ENCODE measurements around the gene WSCD2.

Gene WSCD2

GRCh38 chr12:108238474-108238873, 109.4 kb downstream of the WSCD2 start:
- Histone ChIP-seq H3K27me3 (replicated peaks; ENCODE audit: control insufficient read depth, insufficient read depth, low read length) (peaks cover 34% of the 10 kb centered on the region), H3K9me3 (ENCODE audit: control insufficient read depth, low read length) (peaks cover 10% of the 10 kb centered on the region), H3K4me3 (ENCODE audit: low read length) (no peak overlapping the region), H3K36me3 (ENCODE audit: control insufficient read depth, insufficient read depth, low read length, severe bottlenecking) (no peaks in the 10 kb centered on the region), H3K4me1 (ENCODE audit: control insufficient read depth, insufficient read depth, low read length) (no peaks in the 10 kb centered on the region), H3K9ac (ENCODE audit: low read length) (no peak overlapping the region)
- no peak for DNase-seq (ENCODE audit: low read depth)

DNA sequence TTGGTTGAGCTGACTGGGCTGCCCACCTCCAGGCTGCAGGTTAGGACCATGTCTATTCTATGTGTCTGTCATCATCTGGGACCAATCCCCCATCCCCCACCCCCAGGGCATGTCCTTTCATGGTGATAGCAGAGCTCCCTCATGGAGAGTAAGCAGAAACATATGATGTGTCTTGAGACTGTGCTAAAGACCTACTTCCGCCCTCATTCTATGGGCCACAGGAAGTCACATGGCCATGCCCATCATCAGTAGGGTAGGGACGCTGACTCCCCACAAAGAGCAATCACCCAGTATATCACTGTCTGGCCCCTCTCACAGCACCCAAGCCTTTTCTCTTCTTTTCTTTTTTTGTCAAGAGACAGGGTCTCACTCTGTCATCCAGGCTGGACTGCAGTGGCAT, 110.3 kb downstream of the WSCD2 start:
- H3K36me3 ChIP-seq (ENCODE audit: control insufficient read depth, insufficient read depth, low read length, severe bottlenecking): no peaks in the 10 kb centered on the region
- no peak overlapping the region for H3K9ac ChIP-seq (ENCODE audit: low read length)
- H3K9me3 ChIP-seq (ENCODE audit: control insufficient read depth, low read length): peaks cover 10% of the 10 kb centered on the region
- peaks cover 33% of the 10 kb centered on the region for H3K27me3 ChIP-seq (replicated peaks; ENCODE audit: control insufficient read depth, insufficient read depth, low read length)
- no peaks in the 10 kb centered on the region for H3K4me1 ChIP-seq (ENCODE audit: control insufficient read depth, insufficient read depth, low read length)
- no peak overlapping the region for H3K4me3 ChIP-seq (ENCODE audit: low read length)
- no peak for DNase-seq (ENCODE audit: low read depth)

- H3K36me3 ChIP-seq (ENCODE audit: control insufficient read depth, insufficient read depth, low read length, severe bottlenecking): no peaks in the 10 kb centered on the region
- H3K27me3 ChIP-seq (replicated peaks; ENCODE audit: control insufficient read depth, insufficient read depth, low read length): peaks cover 31% of the 10 kb centered on the region
- no peak for DNase-seq (ENCODE audit: low read depth)
- no peaks in the 10 kb centered on the region for H3K4me1 ChIP-seq (ENCODE audit: control insufficient read depth, insufficient read depth, low read length)
- H3K9ac ChIP-seq (ENCODE audit: low read length): no peak overlapping the region
- no peak overlapping the region for H3K4me3 ChIP-seq (ENCODE audit: low read length)
- peaks cover 10% of the 10 kb centered on the region for H3K9me3 ChIP-seq (ENCODE audit: control insufficient read depth, low read length)
Measured at GRCh38 chr12:108240027-108240785, 111.1 kb downstream of the WSCD2 start.

DNA sequence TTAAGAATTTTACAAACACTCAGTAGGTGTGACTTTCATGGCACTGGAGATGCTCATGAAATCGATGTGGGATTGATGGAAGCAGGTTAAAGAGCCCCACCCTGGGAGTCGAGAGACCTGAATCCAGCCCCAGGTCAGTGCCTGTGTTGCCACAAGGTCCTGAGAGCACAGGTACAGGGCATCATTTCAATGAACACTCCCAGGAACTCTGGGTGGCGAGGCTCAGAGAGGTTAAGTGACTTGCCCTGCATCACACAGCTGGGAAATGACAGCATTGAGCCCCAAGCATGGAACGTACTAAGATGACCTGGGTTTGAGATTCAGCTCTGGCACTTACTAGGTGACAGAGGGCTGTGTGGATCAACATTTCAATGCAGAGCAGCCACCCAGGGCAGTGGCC, 111.8 kb downstream of the WSCD2 start:
- Histone ChIP-seq H3K4me1 (ENCODE audit: control insufficient read depth, insufficient read depth, low read length) (no peaks in the 10 kb centered on the region), H3K4me3 (ENCODE audit: low read length) (no peak overlapping the region), H3K27me3 (replicated peaks; ENCODE audit: control insufficient read depth, insufficient read depth, low read length) (peaks cover 36% of the 10 kb centered on the region), H3K36me3 (ENCODE audit: control insufficient read depth, insufficient read depth, low read length, severe bottlenecking) (no peaks in the 10 kb centered on the region), H3K9me3 (ENCODE audit: control insufficient read depth, low read length) (peaks cover 10% of the 10 kb centered on the region), H3K9ac (ENCODE audit: low read length) (no peak overlapping the region)
- no peak for DNase-seq (ENCODE audit: low read depth)

- no peak overlapping the region for H3K4me3 ChIP-seq (ENCODE audit: low read length)
Measured at GRCh38 chr12:108241986-108242703, 113.1 kb downstream of the WSCD2 start.

GRCh38 chr12:108247130-108247529, 118.0 kb downstream of the WSCD2 start:
- H3K4me3 ChIP-seq (ENCODE audit: low read length): no peak overlapping the region
- no peaks in the 10 kb centered on the region for H3K36me3 ChIP-seq (ENCODE audit: control insufficient read depth, insufficient read depth, low read length, severe bottlenecking)
- H3K9me3 ChIP-seq (ENCODE audit: control insufficient read depth, low read length): no peaks in the 10 kb centered on the region
- peaks cover 37% of the 10 kb centered on the region for H3K27me3 ChIP-seq (replicated peaks; ENCODE audit: control insufficient read depth, insufficient read depth, low read length)
- DNase-seq (ENCODE audit: low read depth): no peak
- no peak overlapping the region for H3K9ac ChIP-seq (ENCODE audit: low read length)
- no peaks in the 10 kb centered on the region for H3K4me1 ChIP-seq (ENCODE audit: control insufficient read depth, insufficient read depth, low read length)

More at GRCh38 chr12:108241986-108242703, 113.1 kb downstream of the WSCD2 start:
- H3K27me3 ChIP-seq (replicated peaks; ENCODE audit: control insufficient read depth, insufficient read depth, low read length): peaks cover 24% of the 10 kb centered on the region
- no peaks in the 10 kb centered on the region for H3K4me1 ChIP-seq (ENCODE audit: control insufficient read depth, insufficient read depth, low read length)
- H3K9ac ChIP-seq (ENCODE audit: low read length): no peak overlapping the region
- no peaks in the 10 kb centered on the region for H3K36me3 ChIP-seq (ENCODE audit: control insufficient read depth, insufficient read depth, low read length, severe bottlenecking)
- DNase-seq (ENCODE audit: low read depth): no peak
- H3K9me3 ChIP-seq (ENCODE audit: control insufficient read depth, low read length): peaks cover 6% of the 10 kb centered on the region

DNA sequence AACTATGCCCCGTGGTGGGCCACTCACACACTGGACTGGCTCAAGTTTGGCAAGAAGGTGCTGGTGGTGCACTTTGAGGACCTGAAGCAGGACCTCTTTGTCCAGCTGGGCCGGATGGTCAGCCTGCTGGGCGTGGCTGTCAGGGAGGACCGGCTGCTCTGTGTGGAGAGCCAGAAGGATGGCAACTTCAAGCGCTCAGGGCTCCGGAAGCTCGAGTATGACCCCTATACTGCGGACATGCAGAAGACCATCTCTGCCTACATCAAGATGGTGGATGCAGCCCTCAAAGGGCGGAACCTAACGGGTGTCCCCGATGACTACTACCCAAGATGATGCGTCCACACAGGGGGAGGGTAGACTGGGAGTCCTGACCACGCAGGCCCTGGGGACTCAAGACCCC, 118.9 kb downstream of the WSCD2 start:
- Histone ChIP-seq H3K27me3 (replicated peaks; ENCODE audit: control insufficient read depth, insufficient read depth, low read length) (peaks cover 44% of the 10 kb centered on the region), H3K4me3 (ENCODE audit: low read length) (no peak overlapping the region), H3K36me3 (ENCODE audit: control insufficient read depth, insufficient read depth, low read length, severe bottlenecking) (no peaks in the 10 kb centered on the region), H3K9ac (ENCODE audit: low read length) (no peak overlapping the region), H3K4me1 (ENCODE audit: control insufficient read depth, insufficient read depth, low read length) (no peaks in the 10 kb centered on the region), H3K9me3 (ENCODE audit: control insufficient read depth, low read length) (no peaks in the 10 kb centered on the region)
- no peak for DNase-seq (ENCODE audit: low read depth)

DNA sequence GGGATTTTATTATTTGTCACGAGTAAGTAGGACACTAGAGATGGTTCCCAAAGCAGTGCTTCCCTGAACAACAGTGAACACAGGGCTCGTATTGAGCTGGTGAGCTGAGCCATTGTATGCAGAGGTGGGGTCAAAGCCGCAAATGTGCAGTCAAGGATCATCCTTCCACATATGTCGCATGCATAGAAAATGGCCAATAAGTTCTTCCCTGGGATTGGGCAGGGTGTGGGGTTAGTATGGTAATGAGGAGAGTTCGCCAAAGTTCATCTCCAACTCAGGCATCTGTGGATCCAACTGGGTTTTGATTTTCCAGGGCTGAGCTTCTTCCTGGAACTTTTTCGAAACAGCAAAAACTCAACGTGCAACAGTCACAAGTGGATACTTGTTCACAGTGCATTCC, 123.4 kb downstream of the WSCD2 start:
- H3K36me3 ChIP-seq (ENCODE audit: control insufficient read depth, insufficient read depth, low read length, severe bottlenecking): no peaks in the 10 kb centered on the region
- H3K9me3 ChIP-seq (ENCODE audit: control insufficient read depth, low read length): no peaks in the 10 kb centered on the region
- H3K4me3 ChIP-seq (ENCODE audit: low read length): no peak overlapping the region
- H3K27me3 ChIP-seq (replicated peaks; ENCODE audit: control insufficient read depth, insufficient read depth, low read length): peaks cover 65% of the 10 kb centered on the region
- no peak for DNase-seq (ENCODE audit: low read depth)
- H3K4me1 ChIP-seq (ENCODE audit: control insufficient read depth, insufficient read depth, low read length): no peaks in the 10 kb centered on the region
- H3K9ac ChIP-seq (ENCODE audit: low read length): no peak overlapping the region

DNA sequence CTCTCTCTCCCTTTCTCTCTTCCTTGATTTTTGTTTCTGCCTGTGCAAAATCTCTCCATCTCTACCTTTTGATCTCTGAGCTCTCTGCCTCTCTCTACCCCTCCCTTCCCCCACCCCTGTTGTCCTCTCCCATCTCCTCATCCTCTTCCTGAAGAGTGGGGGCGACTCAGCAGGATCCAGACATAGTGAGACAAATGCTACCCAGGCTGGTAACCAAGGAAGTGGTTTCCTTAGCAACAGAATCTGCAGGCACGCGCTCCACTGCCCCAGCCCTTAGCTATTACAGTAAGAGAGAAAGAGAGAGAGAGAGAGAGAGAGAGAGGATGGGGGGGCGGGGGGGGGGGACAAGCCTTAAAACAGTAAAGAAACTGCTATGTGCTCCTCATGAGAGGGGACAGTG, 124.5 kb downstream of the WSCD2 start:
- Histone ChIP-seq H3K9me3 (ENCODE audit: control insufficient read depth, low read length) (peaks cover under 1% of the 10 kb centered on the region), H3K9ac (ENCODE audit: low read length) (no peak overlapping the region), H3K4me3 (ENCODE audit: low read length) (no peak overlapping the region), H3K27me3 (replicated peaks; ENCODE audit: control insufficient read depth, insufficient read depth, low read length) (peaks cover 65% of the 10 kb centered on the region), H3K36me3 (ENCODE audit: control insufficient read depth, insufficient read depth, low read length, severe bottlenecking) (no peaks in the 10 kb centered on the region), H3K4me1 (ENCODE audit: control insufficient read depth, insufficient read depth, low read length) (no peaks in the 10 kb centered on the region)
- DNase-seq (ENCODE audit: low read depth): no peak

DNA sequence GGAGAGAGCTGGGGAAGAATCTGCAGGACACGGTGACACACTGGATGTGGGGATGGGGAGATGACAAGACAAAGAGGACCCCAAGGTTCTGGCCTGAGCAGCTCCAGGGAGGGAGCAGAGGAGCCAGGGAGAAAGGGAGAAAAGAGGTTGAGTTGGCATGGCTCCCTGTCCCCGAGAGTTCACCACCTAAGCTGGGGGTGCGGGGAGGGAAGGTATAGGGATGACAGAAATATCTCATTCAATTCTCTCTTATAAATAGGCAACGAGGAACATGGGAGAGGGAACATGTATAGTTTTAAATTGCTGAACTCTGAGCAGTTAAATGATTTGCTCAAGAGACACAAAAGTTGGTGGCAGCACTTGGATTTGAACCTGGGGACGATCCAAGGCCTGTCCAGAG, 124.9 kb downstream of the WSCD2 start:
- Histone ChIP-seq H3K9me3 (ENCODE audit: control insufficient read depth, low read length) (peaks cover 6% of the 10 kb centered on the region), H3K27me3 (replicated peaks; ENCODE audit: control insufficient read depth, insufficient read depth, low read length) (peaks cover 60% of the 10 kb centered on the region), H3K4me1 (ENCODE audit: control insufficient read depth, insufficient read depth, low read length) (no peaks in the 10 kb centered on the region), H3K36me3 (ENCODE audit: control insufficient read depth, insufficient read depth, low read length, severe bottlenecking) (no peaks in the 10 kb centered on the region), H3K9ac (ENCODE audit: low read length) (no peak overlapping the region), H3K4me3 (ENCODE audit: low read length) (no peak overlapping the region)
- no peak for DNase-seq (ENCODE audit: low read depth)

- Histone ChIP-seq H3K9me3 (ENCODE audit: control insufficient read depth, low read length) (peaks cover 12% of the 10 kb centered on the region), H3K27me3 (replicated peaks; ENCODE audit: control insufficient read depth, insufficient read depth, low read length) (peaks cover 57% of the 10 kb centered on the region), H3K9ac (ENCODE audit: low read length) (no peak overlapping the region), H3K4me3 (ENCODE audit: low read length) (no peak overlapping the region), H3K4me1 (ENCODE audit: control insufficient read depth, insufficient read depth, low read length) (no peaks in the 10 kb centered on the region), H3K36me3 (ENCODE audit: control insufficient read depth, insufficient read depth, low read length, severe bottlenecking) (no peaks in the 10 kb centered on the region)
- no peak for DNase-seq (ENCODE audit: low read depth)
Measured at GRCh38 chr12:108254517-108255251, 125.6 kb downstream of the WSCD2 start.
